Hepatocyte (in vitro differentiated cells): ENCODE data around the gene PLEKHA5.

Source experiments
- CTCF ChIP-seq: fragments of 200-600 bp; sonication (generic); IDR thresholded peaks from 2 replicates; pipeline ENCODE4 v1.5.1; 2016; ENCODE audit warnings: antibody characterized with exemption, mild to moderate bottlenecking; ENCODE audit not compliant: poor library complexity
- EZH2 ChIP-seq: fragments of 200-600 bp; sonication (generic); IDR thresholded peaks from 2 replicates; pipeline ENCODE4 v1.6.1; 2016; ENCODE audit warnings: antibody characterized with exemption, mild to moderate bottlenecking, borderline replicate concordance
- EZH2phosphoT487 ChIP-seq: fragments of 200-600 bp; sonication (generic); IDR thresholded peaks from one replicate; pipeline ENCODE4 v1.6.1; 2018; ENCODE audit warnings: antibody characterized with exemption, mild to moderate bottlenecking, low read depth, moderate library complexity; ENCODE audit not compliant: unreplicated experiment, severe bottlenecking

- no peak for TF ChIP-seq CTCF
- TF ChIP-seq EZH2: no peak
- no peak for TF ChIP-seq EZH2phosphoT487
These were observed 122.1 kb downstream of the PLEKHA5 start for GRCh38 chr12:19251481-19252132.
